PC-9 (cell line): ENCODE data around the gene CELF4.

ENCODE experiments used
- EZH2 ChIP-seq: fragments of 200-600 bp; sonication (generic); IDR thresholded peaks from 2 replicates; pipeline ENCODE4 v1.8.0; 2017; ENCODE audit warnings: antibody characterized with exemption, low read depth
- TF ChIP-seq, protein P1 (sequence below): fragments of 200-600 bp; sonication (generic); conservative IDR thresholded peaks from 2 replicates; pipeline ENCODE4 v1.6.1; 2017; ENCODE audit warnings: mixed run types, antibody characterized with exemption, mild to moderate bottlenecking, moderate library complexity

DNA sequence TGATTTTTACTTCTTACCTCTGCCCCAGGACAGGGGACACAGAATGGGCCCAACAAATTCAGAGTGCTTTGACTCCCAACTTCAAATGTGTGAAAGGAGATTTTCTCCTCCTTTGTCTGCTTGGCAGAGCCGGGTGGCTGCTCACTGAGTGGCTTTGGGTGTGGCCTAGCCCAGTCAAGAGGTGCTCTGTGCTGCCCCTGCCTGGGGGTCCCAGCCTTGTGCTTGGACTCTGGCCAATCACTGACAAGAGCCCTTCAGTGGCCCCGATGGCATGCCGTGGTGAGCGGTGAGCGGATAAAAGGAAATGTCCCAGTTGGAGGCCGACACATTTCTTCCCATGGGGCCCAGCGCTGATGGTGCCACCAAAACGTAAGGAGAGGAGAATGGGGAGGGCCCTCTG lies 259.2 kb downstream of the CELF4 start:
- TF ChIP-seq, protein P1, sequence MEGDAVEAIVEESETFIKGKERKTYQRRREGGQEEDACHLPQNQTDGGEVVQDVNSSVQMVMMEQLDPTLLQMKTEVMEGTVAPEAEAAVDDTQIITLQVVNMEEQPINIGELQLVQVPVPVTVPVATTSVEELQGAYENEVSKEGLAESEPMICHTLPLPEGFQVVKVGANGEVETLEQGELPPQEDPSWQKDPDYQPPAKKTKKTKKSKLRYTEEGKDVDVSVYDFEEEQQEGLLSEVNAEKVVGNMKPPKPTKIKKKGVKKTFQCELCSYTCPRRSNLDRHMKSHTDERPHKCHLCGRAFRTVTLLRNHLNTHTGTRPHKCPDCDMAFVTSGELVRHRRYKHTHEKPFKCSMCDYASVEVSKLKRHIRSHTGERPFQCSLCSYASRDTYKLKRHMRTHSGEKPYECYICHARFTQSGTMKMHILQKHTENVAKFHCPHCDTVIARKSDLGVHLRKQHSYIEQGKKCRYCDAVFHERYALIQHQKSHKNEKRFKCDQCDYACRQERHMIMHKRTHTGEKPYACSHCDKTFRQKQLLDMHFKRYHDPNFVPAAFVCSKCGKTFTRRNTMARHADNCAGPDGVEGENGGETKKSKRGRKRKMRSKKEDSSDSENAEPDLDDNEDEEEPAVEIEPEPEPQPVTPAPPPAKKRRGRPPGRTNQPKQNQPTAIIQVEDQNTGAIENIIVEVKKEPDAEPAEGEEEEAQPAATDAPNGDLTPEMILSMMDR = no peak
- no peak for TF ChIP-seq EZH2
